Breast epithelium (tissue), 3 donors: ENCODE results near the gene GARRE1.

Experiments used
- POLR2A ChIP-seq: fragments of 450-650 bp; IDR thresholded peaks from one replicate; pipeline ENCODE4 v1.6.1; 2016; ENCODE audit warnings: antibody characterized with exemption, mild to moderate bottlenecking, moderate library complexity
- TF ChIP-seq, protein P1 (sequence below), 3 donors: fragments of 450-650 bp; IDR thresholded peaks; one replicate each; pipeline ENCODE4 v1.5.1; 2016 to 2017; ENCODE audit warnings: antibody characterized with exemption in 3 of 3, mild to moderate bottlenecking in 3 of 3, moderate library complexity in 3 of 3

DNA sequence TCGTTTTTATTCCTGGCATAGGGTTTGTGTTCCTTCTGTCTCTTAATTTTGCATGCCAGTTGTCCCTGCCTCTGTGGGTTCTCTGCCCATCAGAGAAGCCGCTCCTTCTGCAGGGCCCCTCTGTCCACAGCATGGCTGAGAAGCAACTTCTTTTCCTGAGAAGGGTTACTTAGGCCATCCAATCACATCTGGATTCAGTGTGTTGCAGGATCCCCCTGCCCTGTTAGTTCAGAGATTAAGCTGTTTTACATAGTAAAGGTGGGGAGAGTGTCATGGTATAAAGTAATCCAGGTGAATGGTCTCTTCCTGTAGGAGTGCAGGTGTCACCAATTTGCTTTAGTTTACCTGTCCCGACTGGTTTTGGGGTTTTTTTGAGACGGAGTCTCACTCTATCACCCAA is 22.9 kb upstream of the GARRE1 start:
- TF ChIP-seq, protein P1, sequence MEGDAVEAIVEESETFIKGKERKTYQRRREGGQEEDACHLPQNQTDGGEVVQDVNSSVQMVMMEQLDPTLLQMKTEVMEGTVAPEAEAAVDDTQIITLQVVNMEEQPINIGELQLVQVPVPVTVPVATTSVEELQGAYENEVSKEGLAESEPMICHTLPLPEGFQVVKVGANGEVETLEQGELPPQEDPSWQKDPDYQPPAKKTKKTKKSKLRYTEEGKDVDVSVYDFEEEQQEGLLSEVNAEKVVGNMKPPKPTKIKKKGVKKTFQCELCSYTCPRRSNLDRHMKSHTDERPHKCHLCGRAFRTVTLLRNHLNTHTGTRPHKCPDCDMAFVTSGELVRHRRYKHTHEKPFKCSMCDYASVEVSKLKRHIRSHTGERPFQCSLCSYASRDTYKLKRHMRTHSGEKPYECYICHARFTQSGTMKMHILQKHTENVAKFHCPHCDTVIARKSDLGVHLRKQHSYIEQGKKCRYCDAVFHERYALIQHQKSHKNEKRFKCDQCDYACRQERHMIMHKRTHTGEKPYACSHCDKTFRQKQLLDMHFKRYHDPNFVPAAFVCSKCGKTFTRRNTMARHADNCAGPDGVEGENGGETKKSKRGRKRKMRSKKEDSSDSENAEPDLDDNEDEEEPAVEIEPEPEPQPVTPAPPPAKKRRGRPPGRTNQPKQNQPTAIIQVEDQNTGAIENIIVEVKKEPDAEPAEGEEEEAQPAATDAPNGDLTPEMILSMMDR (IDR thresholded peaks at IDR 0.05), result no peak
- TF ChIP-seq POLR2A, result no peak
